ENCODE data around the gene SQSTM1. TPM values are rescaled to one million over a fixed set of nuclear protein-coding genes. Genes with fewer than 3 reads are reported as not detected.

Gene SQSTM1
- total RNA-seq, 1 experiment from 2014 or later = 985 TPM

- no TSS peak for BruUV-seq (replicated peaks)
- no peaks in the 10 kb centered on the region for H3K27me3 ChIP-seq (ENCODE audit: control insufficient read depth, insufficient read depth, low read length)
- intact Hi-C loops (cut with micrococcal nuclease; ENCODE audit: unreplicated experiment) (no loop called here), in situ Hi-C loops (cut with HindIII; ENCODE audit: low pct_unique_long_range_greater_than_20kb, low sequenced_read_pairs) (no loop called here)
- no peaks in the 10 kb centered on the region for H3K4me1 ChIP-seq (ENCODE audit: control insufficient read depth, insufficient read depth, low read length)
- H3K9me3 ChIP-seq (ENCODE audit: control insufficient read depth, insufficient read depth, low read depth, low read length) = peaks cover 13% of the 10 kb centered on the region
- peaks cover 8% of the 10 kb centered on the region for H3K36me3 ChIP-seq (ENCODE audit: control insufficient read depth, insufficient read depth, low read length)
- DNase-seq (ENCODE audit: low read depth, low spot score) (no peak), ATAC-seq (no peak)
- H3K27ac ChIP-seq (ENCODE audit: low read length) = no peak overlapping the region
- CTCF ChIA-PET = interaction anchor here (0.6 kb wide), 1 partner anchor 390 kb away, joined by 6 read pairs; no protein-coding TSS in a partner anchor
- H3K4me3 ChIP-seq (ENCODE audit: low read depth in 2 of 2, low read length in 2 of 2) = no peak overlapping the region
- POLR2A ChIA-PET = no interaction called here
- TF ChIP-seq SIN3A (IDR thresholded peaks at IDR 0.05; ENCODE audit: borderline replicate concordance, insufficient read depth, low read depth, low read length) (no peak), CTCF (IDR thresholded peaks at IDR 0.05) (no peak), TCF7L2 (IDR thresholded peaks at IDR 0.05; ENCODE audit: low read depth, low read length) (no peak), POLR2AphosphoS5 (IDR thresholded peaks at IDR 0.05; ENCODE audit: low read depth, low read length) (no peak), REST (IDR thresholded peaks at IDR 0.05; ENCODE audit: insufficient read depth in 1 of 2, low read depth in 2 of 2, low read length in 1 of 2) (no peak)
These were observed 58.4 kb downstream of the SQSTM1 start for GRCh38 chr5:179879003-179879689.

- H3K9me3 ChIP-seq (ENCODE audit: control insufficient read depth, insufficient read depth, low read depth, low read length) = peaks cover 16% of the 10 kb centered on the region
- H3K4me3 ChIP-seq (ENCODE audit: low read depth in 2 of 2, low read length in 2 of 2) = no peak overlapping the region
- H3K27me3 ChIP-seq (ENCODE audit: control insufficient read depth, insufficient read depth, low read length) = no peaks in the 10 kb centered on the region
- no peak for TF ChIP-seq CTCF (IDR thresholded peaks at IDR 0.05)
- TF ChIP-seq POLR2AphosphoS5 (IDR thresholded peaks at IDR 0.05; ENCODE audit: low read depth, low read length) = no peak
- TF ChIP-seq REST (IDR thresholded peaks at IDR 0.05; ENCODE audit: insufficient read depth in 1 of 2, low read depth in 2 of 2, low read length in 1 of 2) = no peak
- no peak for TF ChIP-seq SIN3A (IDR thresholded peaks at IDR 0.05; ENCODE audit: borderline replicate concordance, insufficient read depth, low read depth, low read length)
- no TSS peak for BruUV-seq (replicated peaks)
- in situ Hi-C loops (cut with HindIII; ENCODE audit: low pct_unique_long_range_greater_than_20kb, low sequenced_read_pairs) (no loop called here), intact Hi-C loops (cut with micrococcal nuclease; ENCODE audit: unreplicated experiment) (no loop called here)
- peaks cover 8% of the 10 kb centered on the region for H3K36me3 ChIP-seq (ENCODE audit: control insufficient read depth, insufficient read depth, low read length)
- DNase-seq (ENCODE audit: low read depth, low spot score) (no peak), ATAC-seq (no peak; the same call in 1 of the 2 replicates)
- ChIA-PET CTCF (interaction anchor here (0.6 kb wide), 1 partner anchor 390 kb away, joined by 6 read pairs; no protein-coding TSS in a partner anchor), POLR2A (no interaction called here)
- H3K4me1 ChIP-seq (ENCODE audit: control insufficient read depth, insufficient read depth, low read length) = no peaks in the 10 kb centered on the region
- no peak overlapping the region for H3K27ac ChIP-seq (ENCODE audit: low read length)
These were observed 58.9 kb downstream of the SQSTM1 start for GRCh38 chr5:179879690-179880010.

All from Panc1 (cell line).